Right atrium auricular region (tissue), 2 donors: Measurements from ENCODE around the gene BACH2. TPM values are rescaled to one million over a fixed set of nuclear protein-coding genes. Genes with fewer than 3 reads are reported as not detected.

ENCODE experiments used
- DNase-seq: peaks from one replicate; pipeline ENCODE4 v3.0.0-alpha.2; 2019; ENCODE audit warnings: low spot score
- H3K27ac ChIP-seq, 2 donors: fragments of 200-600 bp; sonication (generic); 1 replicate in 1 of 2; 2 replicates in 1 of 2; pipeline ENCODE4 v1.5.1; 2016 to 2019
- H3K27me3 ChIP-seq, 2 donors: fragments of 200-600 bp; sonication (generic); one replicate each; pipeline versions ENCODE4 v1.5.1 to v1.6.0; 2017 to 2019
- H3K36me3 ChIP-seq: fragments of 200-600 bp; sonication (generic); one replicate; pipeline ENCODE4 v1.5.1; 2016
- H3K4me1 ChIP-seq, 2 donors: fragments of 200-600 bp; sonication (generic); one replicate each; pipeline versions ENCODE4 v1.5.1 to v1.6.0; 2017 to 2019
- H3K4me3 ChIP-seq, 2 donors: fragments of 200-600 bp; sonication (generic); 1 replicate in 1 of 2; 2 replicates in 1 of 2; pipeline ENCODE4 v1.5.1; 2017 to 2019; ENCODE audit warnings: mild to moderate bottlenecking in 1 of 2, moderate library complexity in 1 of 2
- H3K9me3 ChIP-seq, 2 donors: fragments of 200-600 bp; sonication (generic); one replicate each; pipeline ENCODE4 v1.5.1; 2019
- CTCF ChIP-seq, 2 donors: fragments of 200-600 bp; sonication (generic); IDR thresholded peaks; one replicate each; pipeline ENCODE4 v1.5.1; 2019; ENCODE audit warnings: antibody characterized with exemption in 2 of 2
- total RNA-seq, 2 donors: library from RNA; depleted of rRNA; stranded (reverse); fragments of >200 nt; gene quantifications; one replicate each; pipeline ENCODE4 v1.1.0, GENCODE V29; 2016

BACH2 gene
- total RNA-seq, 2 donors from 2014 or later, result 0.82 to 2.2 TPM

- no peaks in the 10 kb centered on the region for H3K27me3 ChIP-seq
- no peak for DNase-seq
These were observed 370.8 kb downstream of the BACH2 start for GRCh38 chr6:89925826-89926225.

GRCh38 chr6:89924231-89924630 is 372.4 kb downstream of the BACH2 start:
- no peak for TF ChIP-seq CTCF (IDR thresholded peaks at IDR 0.05)
- no peak for DNase-seq

More at GRCh38 chr6:89925826-89926225, 370.8 kb downstream of the BACH2 start:
- Histone ChIP-seq H3K4me1 (no peaks in the 10 kb centered on the region), H3K4me3 (no peak overlapping the region), H3K9me3 (no peaks in the 10 kb centered on the region), H3K36me3 (no peaks in the 10 kb centered on the region), H3K27ac (no peak overlapping the region)
- no peak for TF ChIP-seq CTCF (IDR thresholded peaks at IDR 0.05)

GRCh38 chr6:89921691-89922090 is 375.0 kb downstream of the BACH2 start:
- Histone ChIP-seq H3K4me3 (no peak overlapping the region), H3K4me1 (no peaks in the 10 kb centered on the region)
- no peak for TF ChIP-seq CTCF (IDR thresholded peaks at IDR 0.05)

More at GRCh38 chr6:89924231-89924630, 372.4 kb downstream of the BACH2 start:
- Histone ChIP-seq H3K27me3 (no peaks in the 10 kb centered on the region), H3K4me1 (no peaks in the 10 kb centered on the region), H3K9me3 (no peaks in the 10 kb centered on the region), H3K36me3 (no peaks in the 10 kb centered on the region), H3K4me3 (no peak overlapping the region), H3K27ac (no peak overlapping the region)

DNA sequence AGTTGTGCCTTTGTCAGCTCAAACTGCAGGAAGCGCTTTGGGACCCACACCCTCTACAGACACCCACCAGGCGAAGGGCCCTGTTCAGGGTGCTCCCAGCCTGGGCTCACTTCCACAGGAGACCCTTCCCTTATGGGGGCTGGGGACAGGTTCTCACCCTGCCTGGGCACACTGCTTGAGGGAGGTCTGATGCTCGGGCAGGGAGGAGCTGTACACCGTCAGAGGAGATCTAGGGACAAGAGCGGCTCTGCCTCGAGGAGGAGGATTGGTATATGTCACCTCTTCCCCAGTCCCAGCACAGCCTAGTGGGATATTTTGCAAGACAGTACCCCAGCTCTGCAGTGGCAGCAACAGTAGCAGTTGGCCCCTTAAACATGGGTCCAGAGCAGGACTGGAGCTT is 375.4 kb downstream of the BACH2 start:
- no peak overlapping the region for H3K4me3 ChIP-seq
- H3K9me3 ChIP-seq, result peaks cover 3 to 11% of the 10 kb centered on the region in 2 donors
- H3K36me3 ChIP-seq, result no peaks in the 10 kb centered on the region
- H3K27ac ChIP-seq, result no peak overlapping the region
- H3K4me1 ChIP-seq, result no peaks in the 10 kb centered on the region
- no peaks in the 10 kb centered on the region for H3K27me3 ChIP-seq
- TF ChIP-seq CTCF (IDR thresholded peaks at IDR 0.05), result no peak
- DNase-seq, result no peak

More at GRCh38 chr6:89921691-89922090, 375.0 kb downstream of the BACH2 start:
- Histone ChIP-seq H3K27ac (no peak overlapping the region), H3K27me3 (no peaks in the 10 kb centered on the region), H3K9me3 (peaks cover 0 to 7% of the 10 kb centered on the region in 2 donors), H3K36me3 (no peaks in the 10 kb centered on the region)
- DNase-seq, result no peak

DNA sequence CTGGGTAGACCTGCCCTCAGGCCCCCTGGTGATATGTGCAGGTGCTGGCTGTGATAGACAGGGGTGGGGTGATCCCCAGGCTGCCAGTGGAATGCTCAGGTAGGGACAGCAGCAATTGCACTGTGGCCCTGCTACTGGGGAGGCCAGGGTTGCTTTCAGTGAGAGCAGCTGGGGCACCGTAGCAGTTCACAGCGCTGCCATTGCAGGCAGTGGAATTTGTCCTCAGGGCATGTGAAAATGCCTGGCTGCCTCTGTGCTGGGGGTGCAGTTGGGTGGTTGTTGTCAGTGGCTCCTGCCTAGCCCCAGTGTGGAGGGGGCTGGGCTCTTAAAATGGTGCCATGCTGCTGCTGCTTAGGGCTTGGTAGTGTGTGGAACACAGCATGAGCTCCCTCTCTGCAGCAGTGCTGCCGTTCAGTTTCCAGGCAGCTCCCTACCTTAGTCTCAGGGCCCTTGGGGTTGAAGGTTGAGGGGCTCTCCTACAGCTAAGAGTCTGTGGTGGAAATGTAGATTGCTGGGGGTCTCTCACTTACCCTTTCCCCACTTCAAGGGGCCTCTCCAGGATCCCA is 378.8 kb downstream of the BACH2 start:
- peaks cover 4 to 23% of the 10 kb centered on the region in 2 donors for H3K9me3 ChIP-seq
- H3K27ac ChIP-seq, result no peak overlapping the region
- no peak for TF ChIP-seq CTCF (IDR thresholded peaks at IDR 0.05)
- no peaks in the 10 kb centered on the region for H3K27me3 ChIP-seq
- no peak overlapping the region for H3K4me3 ChIP-seq
- H3K36me3 ChIP-seq, result no peaks in the 10 kb centered on the region
- no peak for DNase-seq
- no peaks in the 10 kb centered on the region for H3K4me1 ChIP-seq

- no peak overlapping the region for H3K4me3 ChIP-seq
- H3K9me3 ChIP-seq, result peaks cover 4 to 23% of the 10 kb centered on the region in 2 donors
- no peak for TF ChIP-seq CTCF (IDR thresholded peaks at IDR 0.05)
- no peaks in the 10 kb centered on the region for H3K4me1 ChIP-seq
- H3K36me3 ChIP-seq, result no peaks in the 10 kb centered on the region
- no peak overlapping the region for H3K27ac ChIP-seq
- H3K27me3 ChIP-seq, result no peaks in the 10 kb centered on the region
- no peak for DNase-seq
These were observed 379.4 kb downstream of the BACH2 start for GRCh38 chr6:89917216-89917615.
